Tibial nerve (tissue), 4 donors: ENCODE results near the gene NOTCH3. TPM values are rescaled to one million over a fixed set of nuclear protein-coding genes. Genes with fewer than 3 reads are reported as not detected.

Source experiments
- DNase-seq, 2 donors: peaks; one replicate each; pipeline ENCODE4 v3.0.0-alpha.2; 2019; ENCODE audit warnings: low spot score in 2 of 2
- H3K27ac ChIP-seq, 4 donors: fragments of 200-600 bp; sonication (generic) in 3 of 4; one replicate each; pipeline ENCODE4 v1.5.1; 2017 to 2019; ENCODE audit warnings: mild to moderate bottlenecking in 1 of 4
- H3K27me3 ChIP-seq, 2 donors: fragments of 200-600 bp; sonication (generic) in 1 of 2; one replicate each; pipeline versions ENCODE4 v1.5.1 to v1.6.0; 2017 to 2019
- H3K36me3 ChIP-seq, 3 donors: fragments of 200-600 bp; sonication (generic); one replicate each; pipeline ENCODE4 v1.5.1; 2018 to 2019
- H3K4me1 ChIP-seq, 4 donors: fragments of 200-600 bp; sonication (generic) in 3 of 4; one replicate each; pipeline ENCODE4 v1.5.1; 2017 to 2019
- H3K4me3 ChIP-seq, 4 donors: fragments of 200-600 bp; sonication (generic) in 3 of 4; one replicate each; pipeline ENCODE4 v1.5.1; 2017 to 2019; ENCODE audit warnings: mild to moderate bottlenecking in 1 of 4, moderate library complexity in 1 of 4
- H3K9me3 ChIP-seq, 4 donors: fragments of 200-600 bp; sonication (generic) in 3 of 4; one replicate each; pipeline ENCODE4 v1.5.1; 2017 to 2019
- EP300 ChIP-seq, 2 donors: sonication (generic); formaldehyde crosslinking; IDR thresholded peaks; one replicate each; pipeline ENCODE4 v1.6.1; 2017; ENCODE audit warnings: antibody characterized with exemption in 2 of 2, mild to moderate bottlenecking in 1 of 2
- POLR2A ChIP-seq, 2 donors: fragments of 450-650 bp; IDR thresholded peaks; one replicate each; pipeline ENCODE4 v1.6.1; 2017; ENCODE audit warnings: antibody characterized with exemption in 2 of 2, mild to moderate bottlenecking in 2 of 2, moderate library complexity in 2 of 2
- WGBS, 2 donors: methylation state at CpG; one replicate each; pipeline ENCODE4 v1.1.5; 2018; 5-methylcytosine and 5-hydroxymethylcytosine counted together
- total RNA-seq, 4 donors: library from RNA; depleted of rRNA; stranded (reverse); fragments of >200 nt; gene quantifications; one replicate each; pipeline ENCODE4 v1.1.0, GENCODE V29; 2016
- TF ChIP-seq, protein P1 (sequence below), 5 experiments: fragments of 200-600 bp in 3 of 5; fragments of 450-650 bp in 2 of 5; sonication (generic) in 3 of 5; IDR thresholded peaks; one replicate each; pipeline ENCODE4 v1.5.1; 2016 to 2019; ENCODE audit warnings: antibody characterized with exemption in 5 of 5, mild to moderate bottlenecking in 3 of 5, moderate library complexity in 2 of 5

Gene NOTCH3
- total RNA-seq, 4 donors from 2014 or later: 34.3 to 86.1 (median 53.2) TPM

DNA sequence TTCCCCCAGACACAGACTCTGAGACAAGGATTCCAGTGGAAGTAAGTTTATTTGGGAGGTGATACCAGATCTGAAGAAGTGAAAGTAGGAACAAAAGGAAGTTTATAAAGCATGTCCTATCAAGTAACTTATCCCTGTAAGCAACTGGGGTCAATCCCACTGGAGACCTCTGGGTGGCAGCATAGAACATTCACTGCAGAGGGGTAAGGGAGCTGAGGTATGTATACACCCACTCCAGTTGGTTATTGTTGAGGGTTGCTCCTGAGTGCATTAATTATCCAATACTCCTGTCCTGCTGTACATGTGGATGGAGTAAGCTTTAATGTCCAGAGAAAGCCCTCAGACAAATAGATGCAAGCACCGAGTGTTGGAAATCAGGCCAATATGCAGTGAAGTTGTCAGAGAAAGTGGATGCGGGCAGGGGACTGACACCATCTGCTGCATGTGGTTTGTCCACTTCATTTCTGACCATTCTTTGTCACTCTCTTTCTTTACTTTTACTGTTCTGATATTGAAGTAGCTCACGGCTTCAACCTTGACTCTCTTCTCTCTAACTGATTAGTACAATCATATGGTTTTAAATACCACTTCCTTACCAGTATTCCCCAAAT, 46.7 kb downstream of the NOTCH3 start:
- peak in 1 of 2 donors; percentile 39 for DNase-seq
- H3K27me3 ChIP-seq: no peaks in the 10 kb centered on the region
- 96 to 98% methylated on average over 3 of the region's 3 CpGs for WGBS, 2 donors
- H3K36me3 ChIP-seq: no peaks in the 10 kb centered on the region
- no peaks in the 10 kb centered on the region for H3K4me1 ChIP-seq
- H3K4me3 ChIP-seq: no peak overlapping the region
- TF ChIP-seq POLR2A (IDR thresholded peaks at IDR 0.05): no peak
- TF ChIP-seq, protein P1, sequence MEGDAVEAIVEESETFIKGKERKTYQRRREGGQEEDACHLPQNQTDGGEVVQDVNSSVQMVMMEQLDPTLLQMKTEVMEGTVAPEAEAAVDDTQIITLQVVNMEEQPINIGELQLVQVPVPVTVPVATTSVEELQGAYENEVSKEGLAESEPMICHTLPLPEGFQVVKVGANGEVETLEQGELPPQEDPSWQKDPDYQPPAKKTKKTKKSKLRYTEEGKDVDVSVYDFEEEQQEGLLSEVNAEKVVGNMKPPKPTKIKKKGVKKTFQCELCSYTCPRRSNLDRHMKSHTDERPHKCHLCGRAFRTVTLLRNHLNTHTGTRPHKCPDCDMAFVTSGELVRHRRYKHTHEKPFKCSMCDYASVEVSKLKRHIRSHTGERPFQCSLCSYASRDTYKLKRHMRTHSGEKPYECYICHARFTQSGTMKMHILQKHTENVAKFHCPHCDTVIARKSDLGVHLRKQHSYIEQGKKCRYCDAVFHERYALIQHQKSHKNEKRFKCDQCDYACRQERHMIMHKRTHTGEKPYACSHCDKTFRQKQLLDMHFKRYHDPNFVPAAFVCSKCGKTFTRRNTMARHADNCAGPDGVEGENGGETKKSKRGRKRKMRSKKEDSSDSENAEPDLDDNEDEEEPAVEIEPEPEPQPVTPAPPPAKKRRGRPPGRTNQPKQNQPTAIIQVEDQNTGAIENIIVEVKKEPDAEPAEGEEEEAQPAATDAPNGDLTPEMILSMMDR (IDR thresholded peaks at IDR 0.05): peak in 1 of 5 experiments; percentile 17
- no peak overlapping the region for H3K27ac ChIP-seq
- H3K9me3 ChIP-seq: peaks cover 0 to 14% (median 0%) of the 10 kb centered on the region in 4 donors

DNA sequence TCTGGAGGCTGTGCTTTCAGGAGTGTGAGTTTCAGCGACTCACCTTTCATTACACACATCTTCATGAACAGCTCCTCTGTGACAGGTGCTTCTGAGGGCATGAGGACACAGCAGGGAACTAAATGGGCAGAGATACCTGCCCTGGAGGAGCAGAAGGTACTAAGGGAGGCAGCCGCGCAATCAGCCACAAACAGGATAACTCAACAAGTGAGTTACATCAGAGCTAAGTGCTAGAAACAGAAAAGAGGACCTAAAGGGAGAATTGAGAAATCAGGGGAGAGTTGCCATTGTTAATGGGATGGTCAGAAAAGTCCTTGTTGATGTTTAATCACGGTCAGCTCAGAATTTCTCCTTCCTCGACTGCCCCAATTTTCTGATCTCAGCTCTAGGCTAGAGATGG, 51.1 kb downstream of the NOTCH3 start:
- no peak for DNase-seq
- Histone ChIP-seq H3K36me3 (no peaks in the 10 kb centered on the region), H3K27me3 (no peaks in the 10 kb centered on the region), H3K4me1 (no peaks in the 10 kb centered on the region), H3K4me3 (no peak overlapping the region), H3K27ac (no peak overlapping the region), H3K9me3 (peaks cover 0 to 6% (median 0%) of the 10 kb centered on the region in 4 donors)
- WGBS, 2 donors: 77 to 81% methylated on average over 5 of the region's 5 CpGs
- TF ChIP-seq, protein P1 (IDR thresholded peaks at IDR 0.05): no peak
- TF ChIP-seq POLR2A (IDR thresholded peaks at IDR 0.05): no peak
- no peak for TF ChIP-seq EP300 (IDR thresholded peaks at IDR 0.05)

DNA sequence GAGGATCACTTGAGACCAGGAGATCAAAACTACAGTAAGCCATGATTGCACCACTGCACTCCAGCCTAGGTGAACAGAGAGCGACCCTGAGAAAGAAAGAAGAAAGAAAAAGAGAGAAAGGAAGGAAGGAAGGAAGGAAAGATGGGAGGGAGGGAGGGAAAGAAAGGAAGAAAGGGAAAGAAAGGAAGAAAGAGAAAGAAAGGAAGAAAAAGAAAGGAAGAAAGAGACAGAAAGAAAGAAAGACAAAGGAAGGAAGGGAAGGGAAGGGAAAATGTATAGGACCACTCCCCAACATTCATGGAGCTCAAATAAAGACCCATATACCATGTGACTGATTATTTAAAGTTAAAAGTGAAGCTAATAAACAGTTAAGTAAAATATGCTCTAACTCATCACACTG, 53.7 kb downstream of the NOTCH3 start:
- TF ChIP-seq POLR2A (IDR thresholded peaks at IDR 0.05) (no peak), EP300 (IDR thresholded peaks at IDR 0.05) (no peak)
- TF ChIP-seq, protein P1 (IDR thresholded peaks at IDR 0.05): no peak
- Histone ChIP-seq H3K9me3 (peaks cover 0 to 4% (median 0%) of the 10 kb centered on the region in 4 donors), H3K36me3 (no peaks in the 10 kb centered on the region), H3K27ac (no peak overlapping the region), H3K27me3 (no peaks in the 10 kb centered on the region), H3K4me3 (no peak overlapping the region), H3K4me1 (no peaks in the 10 kb centered on the region)
- 79 to 81% methylated on average over 1 of the region's 1 CpG for WGBS, 2 donors
- DNase-seq: no peak

DNA sequence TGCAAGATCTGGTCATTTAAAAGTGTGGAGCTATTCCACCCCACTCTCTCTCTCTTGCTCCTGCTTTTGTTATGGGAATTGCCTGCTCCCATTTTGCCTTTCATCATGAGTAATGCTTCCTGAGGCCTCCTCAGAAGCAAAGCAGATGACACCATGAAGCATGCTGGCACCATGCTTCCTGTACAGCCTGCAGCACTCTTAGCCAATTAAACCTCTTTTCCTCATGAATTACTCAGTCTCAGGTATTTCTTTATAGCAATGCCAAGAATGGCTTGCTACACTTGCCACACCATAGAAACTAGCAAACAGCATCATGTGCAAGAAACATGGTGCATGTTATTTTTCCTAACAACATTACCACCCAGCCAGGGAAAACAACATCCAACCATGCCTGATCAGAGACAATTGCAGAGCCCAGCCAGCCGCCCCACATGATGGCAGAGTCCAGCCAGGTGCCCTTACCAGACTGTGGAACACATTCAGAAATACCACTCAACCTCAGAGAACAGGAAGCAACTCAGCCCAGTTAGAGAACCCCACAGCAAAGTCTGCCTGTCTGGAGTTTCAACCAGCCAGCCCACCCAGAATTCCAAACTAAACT, 56.6 kb downstream of the NOTCH3 start:
- H3K4me3 ChIP-seq: no peak overlapping the region

DNA sequence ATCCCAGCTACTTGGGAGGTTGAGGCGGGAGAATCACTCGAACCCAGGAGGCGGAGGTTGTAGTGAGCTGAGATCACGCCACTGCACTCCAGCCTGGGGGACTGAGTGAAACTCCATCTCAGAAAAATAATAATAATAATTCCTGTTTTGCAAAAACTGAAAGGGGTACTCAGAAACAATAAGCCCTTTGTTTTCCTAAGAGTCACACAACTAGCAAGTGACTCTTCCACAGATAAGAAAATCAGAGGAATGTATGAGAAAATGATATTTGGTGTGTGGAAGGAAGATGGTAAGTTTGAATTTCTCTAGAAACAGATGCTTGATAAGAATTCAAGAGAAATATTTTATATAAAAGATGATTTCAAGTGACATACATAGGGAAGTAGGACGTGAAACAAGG, 58.5 kb downstream of the NOTCH3 start:
- Histone ChIP-seq H3K4me3 (no peak overlapping the region), H3K9me3 (peaks cover 0 to 9% (median 0%) of the 10 kb centered on the region in 4 donors), H3K27ac (no peak overlapping the region), H3K27me3 (no peaks in the 10 kb centered on the region), H3K36me3 (no peaks in the 10 kb centered on the region), H3K4me1 (no peaks in the 10 kb centered on the region)
- TF ChIP-seq, protein P1 (IDR thresholded peaks at IDR 0.05): no peak
- TF ChIP-seq EP300 (IDR thresholded peaks at IDR 0.05) (no peak), POLR2A (IDR thresholded peaks at IDR 0.05) (no peak)
- WGBS, 2 donors: 42% methylated on average over 5 of the region's 5 CpGs
- no peak for DNase-seq

More for the DNA sequence above, 56.6 kb downstream of the NOTCH3 start:
- TF ChIP-seq EP300 (IDR thresholded peaks at IDR 0.05) (no peak), POLR2A (IDR thresholded peaks at IDR 0.05) (no peak)
- TF ChIP-seq, protein P1 (IDR thresholded peaks at IDR 0.05): no peak
- H3K9me3 ChIP-seq: peaks cover 0 to 9% (median 0%) of the 10 kb centered on the region in 4 donors
- H3K27ac ChIP-seq: no peak overlapping the region
- no peaks in the 10 kb centered on the region for H3K27me3 ChIP-seq
- WGBS, 2 donors: 93 to 100% methylated on average over 1 of the region's 1 CpG
- DNase-seq: no peak
- no peaks in the 10 kb centered on the region for H3K36me3 ChIP-seq
- H3K4me1 ChIP-seq: no peaks in the 10 kb centered on the region
